ENCODE measurements around the gene CHRNE. TPM values are rescaled to one million over a fixed set of nuclear protein-coding genes. Genes with fewer than 3 reads are reported as not detected.
A peak's percentile ranks its signal among the peaks of the same experiment; 100 is the strongest.

Gene CHRNE
- 1 to 10 TPM in 1 of 4 donors, under 1 TPM in 2, not detected in 1; 0.13 to 1.2 (median 0.63) TPM for total RNA-seq

DNA sequence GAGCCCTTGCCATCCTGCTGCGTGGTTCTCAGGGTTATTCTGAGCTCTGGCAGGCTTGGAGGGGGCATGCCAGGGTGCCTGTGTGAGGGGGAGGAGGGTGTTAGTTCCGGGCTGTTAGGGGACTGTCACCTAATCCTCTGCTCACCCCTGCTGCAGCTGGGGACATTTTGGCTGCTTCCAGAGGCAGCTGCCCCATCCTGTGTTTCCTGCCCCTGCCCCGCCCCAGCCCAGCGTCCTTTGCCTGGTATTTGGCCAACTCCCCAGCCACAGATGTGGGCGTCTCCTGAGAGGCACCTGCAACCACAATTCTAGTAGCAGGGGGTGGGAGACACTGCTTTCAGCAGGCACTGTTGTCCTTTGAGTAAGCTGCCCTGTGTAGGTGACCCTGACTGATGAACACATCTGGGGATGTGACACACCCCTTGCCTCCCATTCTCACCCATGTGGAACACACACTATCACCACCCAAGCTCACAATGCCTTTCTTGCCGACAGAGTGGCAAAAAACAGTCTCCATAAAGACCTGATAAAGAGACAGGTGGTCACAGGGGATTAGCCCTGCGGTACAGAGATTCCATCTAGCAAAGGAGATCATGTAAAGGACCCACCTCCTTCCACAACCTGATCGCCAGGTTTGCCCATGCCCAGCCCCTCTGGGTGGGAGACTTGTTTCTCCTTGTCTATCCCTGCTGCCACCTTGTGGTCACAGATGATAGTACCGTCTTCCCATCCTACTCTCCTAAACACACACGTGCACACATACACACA, at the start of gene CHRNE:
TSS of gene CHRNE (minus strand) at position 48 of the 768 bp plus-strand sequence. CDS start at position 13, 35 bp downstream.
- TF ChIP-seq POLR2AphosphoS5 (IDR thresholded peaks at IDR 0.05) (peak in 1 of 2 donors; percentile 17), EP300 (IDR thresholded peaks at IDR 0.05) (no peak), POLR2A (IDR thresholded peaks at IDR 0.05; ENCODE audit: low read depth) (no peak)
- TF ChIP-seq, protein P1, sequence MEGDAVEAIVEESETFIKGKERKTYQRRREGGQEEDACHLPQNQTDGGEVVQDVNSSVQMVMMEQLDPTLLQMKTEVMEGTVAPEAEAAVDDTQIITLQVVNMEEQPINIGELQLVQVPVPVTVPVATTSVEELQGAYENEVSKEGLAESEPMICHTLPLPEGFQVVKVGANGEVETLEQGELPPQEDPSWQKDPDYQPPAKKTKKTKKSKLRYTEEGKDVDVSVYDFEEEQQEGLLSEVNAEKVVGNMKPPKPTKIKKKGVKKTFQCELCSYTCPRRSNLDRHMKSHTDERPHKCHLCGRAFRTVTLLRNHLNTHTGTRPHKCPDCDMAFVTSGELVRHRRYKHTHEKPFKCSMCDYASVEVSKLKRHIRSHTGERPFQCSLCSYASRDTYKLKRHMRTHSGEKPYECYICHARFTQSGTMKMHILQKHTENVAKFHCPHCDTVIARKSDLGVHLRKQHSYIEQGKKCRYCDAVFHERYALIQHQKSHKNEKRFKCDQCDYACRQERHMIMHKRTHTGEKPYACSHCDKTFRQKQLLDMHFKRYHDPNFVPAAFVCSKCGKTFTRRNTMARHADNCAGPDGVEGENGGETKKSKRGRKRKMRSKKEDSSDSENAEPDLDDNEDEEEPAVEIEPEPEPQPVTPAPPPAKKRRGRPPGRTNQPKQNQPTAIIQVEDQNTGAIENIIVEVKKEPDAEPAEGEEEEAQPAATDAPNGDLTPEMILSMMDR (IDR thresholded peaks at IDR 0.05) = peak; percentile 64 to 83 (median 80)
- H3K27ac ChIP-seq (replicated peaks in 1 of 4) = peak within 1 kb of the TSS in 2 of 4 donors; percentile 36 to 59
- no peaks in the 10 kb centered on the region for H3K9me3 ChIP-seq
- intact Hi-C loops (cut with DNase I) = no loop called here
- DNase-seq (ENCODE audit: extremely low spot score) = peak; percentile 94
- H3K4me1 ChIP-seq = peaks cover 10 to 47% (median 35%) of the 10 kb centered on the region in 4 donors
- H3K27me3 ChIP-seq = peaks cover 0 to 54% (median 26%) of the 10 kb centered on the region in 4 donors
- H3K36me3 ChIP-seq = no peaks in the 10 kb centered on the region
- H3K4me3 ChIP-seq = peak within 1 kb of the TSS in 1 of 4 donors; percentile 53
- WGBS = 17% methylated on average over 6 of the region's 10 CpGs

DNA sequence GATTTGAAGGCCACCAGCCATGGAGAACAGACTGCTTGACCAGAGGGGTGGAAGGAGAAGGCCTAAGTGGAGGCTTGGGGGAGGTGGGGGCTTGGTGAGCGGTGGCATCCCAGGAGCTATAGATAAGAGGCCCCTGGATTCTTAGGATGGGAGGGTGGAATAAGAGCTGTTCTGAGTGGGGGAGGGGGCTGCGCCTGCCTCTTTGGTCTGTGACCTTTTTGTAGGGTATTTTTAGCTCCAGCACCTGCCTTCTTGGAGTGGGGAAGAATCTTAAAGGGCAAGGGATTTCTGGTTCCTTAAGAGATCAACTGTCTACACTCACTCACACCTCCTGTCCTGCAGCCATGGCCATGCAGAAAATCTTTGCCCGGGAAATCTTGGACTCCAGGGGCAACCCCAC, 48.6 kb upstream of the CHRNE start:
- no peaks in the 10 kb centered on the region for H3K27me3 ChIP-seq
- H3K9me3 ChIP-seq = peaks cover 0 to 2% (median 0%) of the 10 kb centered on the region in 4 donors
- H3K27ac ChIP-seq (replicated peaks in 1 of 4) = peak overlapping the region; percentile 94 to 100 (median 98)
- H3K4me3 ChIP-seq = no peak overlapping the region
- DNase-seq (ENCODE audit: extremely low spot score) = no peak
- H3K4me1 ChIP-seq = peaks cover 23 to 41% (median 37%) of the 10 kb centered on the region in 4 donors
- TF ChIP-seq EP300 (IDR thresholded peaks at IDR 0.05) = no peak
- no peak for TF ChIP-seq POLR2A (IDR thresholded peaks at IDR 0.05; ENCODE audit: low read depth)
- H3K36me3 ChIP-seq = peaks cover 0 to 11% (median 3%) of the 10 kb centered on the region in 4 donors
- WGBS = 59% methylated on average over 3 of the region's 3 CpGs
- intact Hi-C loops (cut with DNase I) = no loop called here

DNA sequence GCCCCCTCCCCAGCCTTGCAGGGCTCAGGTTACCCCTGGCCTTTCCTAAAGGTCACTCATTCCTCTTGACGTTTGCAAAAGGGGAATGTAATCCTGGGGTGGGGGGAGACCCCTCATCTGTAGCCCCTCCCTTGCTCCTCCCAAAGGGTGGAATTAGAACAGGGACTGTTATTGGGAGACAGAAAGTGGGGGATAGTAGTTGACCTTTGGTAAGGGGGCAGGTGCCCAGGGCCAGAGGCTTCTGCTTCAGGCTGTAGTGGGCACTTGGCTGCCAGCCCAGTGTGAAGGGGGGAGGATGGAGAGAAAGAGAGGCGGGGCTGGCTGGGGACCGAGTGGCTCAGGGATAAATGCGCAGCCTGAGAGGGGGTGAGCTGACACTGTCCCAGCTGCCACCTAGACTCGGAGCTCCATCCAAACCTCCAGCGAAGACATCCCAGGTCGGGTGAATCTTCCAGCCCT, 47.9 kb upstream of the CHRNE start, which contains the start of gene ENO3:
TSS of gene ENO3 (plus strand) at position 374 of the 459 bp plus-strand sequence. CDS start 711 bp downstream, outside the sequence.
- Histone ChIP-seq H3K4me1 (peaks cover 30 to 48% (median 44%) of the 10 kb centered on the region in 4 donors), H3K4me3 (peak within 1 kb of the TSS; percentile 87 to 100 (median 100)), H3K27ac (replicated peaks in 1 of 4) (peak within 1 kb of the TSS; percentile 94 to 100 (median 98)), H3K36me3 (peaks cover 0 to 18% (median 10%) of the 10 kb centered on the region in 4 donors), H3K27me3 (no peaks in the 10 kb centered on the region), H3K9me3 (peaks cover 0 to 2% (median 0%) of the 10 kb centered on the region in 4 donors)
- no peak for TF ChIP-seq POLR2AphosphoS5 (IDR thresholded peaks at IDR 0.05)
- TF ChIP-seq POLR2A (IDR thresholded peaks at IDR 0.05; ENCODE audit: low read depth) = no peak
- TF ChIP-seq, protein P1 (IDR thresholded peaks at IDR 0.05) = no peak
- TF ChIP-seq EP300 (IDR thresholded peaks at IDR 0.05) = no peak
- intact Hi-C loops (cut with DNase I) = no loop called here
- no peak for DNase-seq (ENCODE audit: extremely low spot score)
- 46% methylated on average over 5 of the region's 7 CpGs for WGBS

DNA sequence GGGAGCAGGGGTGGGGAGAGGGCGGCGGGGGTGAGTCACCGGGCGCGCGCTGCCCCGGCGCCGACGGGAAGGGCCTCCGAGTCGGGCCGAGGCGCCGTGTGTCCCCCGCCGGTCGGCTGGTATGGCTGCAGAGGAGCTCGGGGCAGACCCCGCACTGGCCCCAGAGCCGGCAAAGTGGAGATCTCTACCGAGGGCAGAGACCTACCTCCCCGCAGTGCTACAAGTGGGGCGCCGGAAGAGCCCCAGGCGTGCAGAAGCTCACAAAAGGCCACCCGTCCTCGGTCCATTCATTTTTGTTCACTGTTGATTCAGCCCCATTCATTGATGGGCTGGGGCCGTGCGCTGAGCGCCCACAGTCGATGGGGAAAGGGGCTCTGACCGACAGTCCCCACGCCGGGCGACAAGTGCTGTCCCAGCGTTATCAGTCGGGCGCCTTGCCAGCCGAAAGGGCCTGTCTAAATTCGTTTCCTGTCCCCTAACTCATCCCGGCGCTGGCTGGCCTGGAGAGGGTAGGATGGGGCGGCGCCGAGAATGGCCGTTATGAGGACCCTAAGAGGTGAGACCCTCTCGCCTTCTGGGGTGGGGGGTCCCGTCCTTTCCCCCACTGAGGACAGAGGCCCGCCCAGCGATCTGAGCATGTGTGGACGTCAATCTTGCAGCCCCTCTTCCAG, 47.3 kb upstream of the CHRNE start:
- peaks cover 36 to 54% (median 49%) of the 10 kb centered on the region in 4 donors for H3K4me1 ChIP-seq
- H3K36me3 ChIP-seq = peaks cover 0 to 23% (median 16%) of the 10 kb centered on the region in 4 donors
- H3K27ac ChIP-seq (replicated peaks in 1 of 4) = peak overlapping the region; percentile 94 to 100 (median 98)
- no peaks in the 10 kb centered on the region for H3K27me3 ChIP-seq
- intact Hi-C loops (cut with DNase I) = no loop called here
- peak overlapping the region; percentile 87 to 100 (median 100) for H3K4me3 ChIP-seq
- no peak for DNase-seq (ENCODE audit: extremely low spot score)
- peaks cover 0 to 2% (median 0%) of the 10 kb centered on the region in 4 donors for H3K9me3 ChIP-seq
- 10% methylated on average over 29 of the region's 52 CpGs for WGBS
- TF ChIP-seq, protein P1 (IDR thresholded peaks at IDR 0.05) = no peak
- TF ChIP-seq POLR2AphosphoS5 (IDR thresholded peaks at IDR 0.05) (no peak), EP300 (IDR thresholded peaks at IDR 0.05) (no peak), POLR2A (IDR thresholded peaks at IDR 0.05; ENCODE audit: low read depth) (no peak)

All from esophagus muscularis mucosa (tissue), 4 donors.